Measurements from ENCODE around the gene AGBL3. TPM values are rescaled to one million over a fixed set of nuclear protein-coding genes. Genes with fewer than 3 reads are reported as not detected.

The AGBL3 gene
- total RNA-seq, 1 donor from 2014 or later, result 2.5 TPM

- no peak for DNase-seq (ENCODE audit: extremely low read depth, low read depth, low spot score)
Observed at GRCh38 chr7:135181261-135181928, 195.1 kb downstream of the AGBL3 start.

- no peak for DNase-seq (ENCODE audit: extremely low read depth, low read depth, low spot score)
Observed at GRCh38 chr7:135181929-135182678, 195.8 kb downstream of the AGBL3 start.

GRCh38 chr7:135183478-135183877, 197.2 kb downstream of the AGBL3 start:
- DNase-seq (ENCODE audit: extremely low read depth, low read depth, low spot score), result no peak

- DNase-seq (ENCODE audit: extremely low read depth, low read depth, low spot score), result no peak
Observed at GRCh38 chr7:135184254-135184841, 198.0 kb downstream of the AGBL3 start.

Other genes with a start within 250 kb of the AGBL3 start
- 151 and 251 TPM in 2 replicates for gene CALD1, start 206.9 kb upstream of the AGBL3 start, total RNA-seq
- gene TMEM140, start 161.6 kb downstream of the AGBL3 start, total RNA-seq, result 11.7 and 42.1 TPM in 2 replicates
- 26.7 and 29.2 TPM in 2 replicates for gene CYREN, start 184.2 kb downstream of the AGBL3 start, total RNA-seq
- 3.6 and 9.1 TPM in 2 replicates for gene WDR91, start 225.0 kb downstream of the AGBL3 start, total RNA-seq
- not detected in 2 replicates for gene STRA8, start 247.3 kb downstream of the AGBL3 start, total RNA-seq